AML-193 (cell line): ENCODE results near the gene PFN3.
A peak's percentile ranks its signal among the peaks of the same experiment; 100 is the strongest.

Experiments used
- DNase-seq, 2 experiments: peaks; one replicate each; lab custom pipeline; 2025; lab: John Stamatoyannopoulos, UW

The PFN3 gene

DNA sequence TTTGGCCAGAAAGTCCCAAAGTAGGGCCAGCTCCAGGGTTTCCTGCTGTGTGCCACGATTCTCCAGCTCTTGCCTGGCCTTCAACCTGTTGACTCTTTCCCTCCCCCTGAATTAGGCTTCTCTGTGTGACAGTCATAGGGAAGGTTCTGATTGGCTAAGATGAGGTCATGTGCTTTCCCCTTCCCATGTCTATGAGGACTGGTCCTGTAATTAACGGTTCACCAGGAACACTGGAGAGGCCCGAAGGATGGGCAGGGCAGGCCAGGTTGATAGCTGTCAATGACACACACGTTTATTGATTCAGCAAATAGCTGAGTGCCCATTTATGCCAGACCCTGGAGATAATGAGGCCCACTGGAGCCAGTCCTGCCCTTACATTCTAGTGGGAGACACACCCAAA lies 37.2 kb upstream of the PFN3 start:
- DNase-seq, result no peak

DNA sequence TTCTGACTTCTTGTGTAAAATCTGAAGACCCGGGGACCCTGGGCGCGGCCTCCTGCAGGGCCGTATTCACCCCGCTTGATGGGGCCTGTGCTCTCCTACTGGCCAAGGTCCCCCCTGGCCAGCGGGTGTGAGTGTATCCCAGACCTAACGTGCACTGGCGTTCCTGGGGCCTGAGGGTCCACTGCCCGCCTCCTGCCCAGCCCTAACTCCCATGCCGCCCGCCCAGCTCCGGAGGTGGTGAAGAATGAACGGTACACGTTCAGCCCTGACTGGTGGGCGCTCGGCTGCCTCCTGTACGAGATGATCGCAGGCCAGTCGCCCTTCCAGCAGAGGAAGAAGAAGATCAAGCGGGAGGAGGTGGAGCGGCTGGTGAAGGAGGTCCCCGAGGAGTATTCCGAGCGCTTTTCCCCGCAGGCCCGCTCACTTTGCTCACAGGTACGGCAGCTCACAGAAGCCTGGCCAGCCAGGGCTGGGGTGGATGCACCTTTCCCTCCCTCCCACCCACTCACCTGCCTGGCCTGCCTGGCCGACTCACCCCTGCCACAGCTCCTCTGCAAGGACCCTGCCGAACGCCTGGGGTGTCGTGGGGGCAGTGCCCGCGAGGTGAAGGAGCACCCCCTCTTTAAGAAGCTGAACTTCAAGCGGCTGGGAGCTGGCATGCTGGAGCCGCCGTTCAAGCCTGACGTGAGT lies 35.5 kb upstream of the PFN3 start:
- DNase-seq, result no peak

DNA sequence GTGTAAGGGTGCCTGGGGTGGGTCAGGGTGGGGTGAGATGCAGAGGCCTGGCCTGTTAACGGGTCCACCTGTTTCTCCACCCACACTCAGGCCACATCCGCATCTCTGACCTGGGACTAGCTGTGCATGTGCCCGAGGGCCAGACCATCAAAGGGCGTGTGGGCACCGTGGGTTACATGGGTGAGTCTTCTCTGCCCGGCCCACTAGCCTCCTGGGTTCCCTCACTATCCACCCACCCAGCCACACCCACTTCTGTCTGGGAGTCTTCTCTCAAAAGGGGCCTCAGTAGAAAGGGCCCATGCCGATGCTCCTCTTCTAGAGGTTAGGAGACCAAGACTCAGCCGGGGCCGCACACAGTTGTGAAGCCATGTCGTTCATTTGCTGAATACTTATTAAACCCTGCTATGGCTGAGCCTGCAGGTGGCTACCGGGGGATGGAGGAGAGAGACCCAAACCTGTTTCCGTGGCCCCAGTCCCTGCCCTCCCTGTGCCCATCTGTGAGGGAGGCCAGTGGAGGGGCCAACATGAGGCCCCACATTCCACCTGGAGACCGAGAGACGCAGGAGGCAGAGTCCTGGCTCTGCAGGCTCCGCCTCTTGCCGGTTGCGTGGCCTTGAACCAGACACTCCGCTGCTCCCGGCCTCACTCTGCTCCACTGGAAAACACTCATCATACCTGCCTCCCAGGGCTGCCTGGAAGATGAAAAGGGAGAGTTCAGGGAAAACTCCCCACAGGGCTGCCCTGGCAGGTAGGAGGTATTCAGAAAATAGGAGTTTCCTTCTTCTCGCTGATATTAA lies 34.7 kb upstream of the PFN3 start:
- DNase-seq, result no peak

DNA sequence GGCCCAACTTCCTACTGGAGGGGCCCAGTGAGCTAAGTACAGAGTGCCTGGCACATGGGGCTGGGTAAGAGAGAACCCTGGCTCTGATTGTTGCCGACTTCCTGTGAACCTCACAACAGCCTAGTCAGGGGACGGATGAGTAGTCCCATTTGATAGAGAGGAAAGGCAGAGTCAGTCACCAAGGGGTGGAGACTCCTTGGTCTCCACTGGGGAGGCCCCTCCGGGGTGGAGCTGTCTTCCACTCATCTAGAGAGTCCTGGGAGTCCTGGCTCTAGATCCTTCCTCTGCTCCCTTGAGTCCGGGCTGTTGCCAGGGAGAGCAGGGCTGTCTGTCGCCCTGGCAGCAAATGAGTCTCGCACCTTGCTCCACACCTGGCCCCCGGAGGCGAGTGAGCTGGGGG lies 34.0 kb upstream of the PFN3 start:
- DNase-seq, result no peak

DNA sequence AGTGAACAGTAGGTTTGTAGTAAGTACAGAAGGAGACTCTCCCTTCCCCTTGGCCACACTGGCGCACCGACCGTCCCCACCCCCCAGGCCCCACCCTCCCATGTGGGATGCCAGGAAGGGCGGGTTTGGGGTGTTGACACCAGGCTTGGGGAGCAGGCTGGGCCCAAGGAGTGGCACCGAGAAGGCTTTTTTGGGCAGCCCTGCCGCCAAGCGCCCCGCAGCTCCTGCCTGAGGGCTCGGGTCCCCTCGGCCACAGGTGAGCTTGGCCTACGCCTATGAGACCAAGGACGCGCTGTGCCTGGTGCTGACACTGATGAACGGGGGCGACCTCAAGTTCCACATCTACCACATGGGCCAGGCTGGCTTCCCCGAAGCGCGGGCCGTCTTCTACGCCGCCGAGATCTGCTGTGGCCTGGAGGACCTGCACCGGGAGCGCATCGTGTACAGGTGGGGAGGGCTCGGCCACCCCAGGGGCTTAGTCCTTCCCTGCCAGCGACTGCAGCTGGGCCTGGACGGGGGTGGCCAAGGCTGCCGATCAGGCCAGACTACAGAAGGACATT lies 33.3 kb upstream of the PFN3 start:
- no peak for DNase-seq

DNA sequence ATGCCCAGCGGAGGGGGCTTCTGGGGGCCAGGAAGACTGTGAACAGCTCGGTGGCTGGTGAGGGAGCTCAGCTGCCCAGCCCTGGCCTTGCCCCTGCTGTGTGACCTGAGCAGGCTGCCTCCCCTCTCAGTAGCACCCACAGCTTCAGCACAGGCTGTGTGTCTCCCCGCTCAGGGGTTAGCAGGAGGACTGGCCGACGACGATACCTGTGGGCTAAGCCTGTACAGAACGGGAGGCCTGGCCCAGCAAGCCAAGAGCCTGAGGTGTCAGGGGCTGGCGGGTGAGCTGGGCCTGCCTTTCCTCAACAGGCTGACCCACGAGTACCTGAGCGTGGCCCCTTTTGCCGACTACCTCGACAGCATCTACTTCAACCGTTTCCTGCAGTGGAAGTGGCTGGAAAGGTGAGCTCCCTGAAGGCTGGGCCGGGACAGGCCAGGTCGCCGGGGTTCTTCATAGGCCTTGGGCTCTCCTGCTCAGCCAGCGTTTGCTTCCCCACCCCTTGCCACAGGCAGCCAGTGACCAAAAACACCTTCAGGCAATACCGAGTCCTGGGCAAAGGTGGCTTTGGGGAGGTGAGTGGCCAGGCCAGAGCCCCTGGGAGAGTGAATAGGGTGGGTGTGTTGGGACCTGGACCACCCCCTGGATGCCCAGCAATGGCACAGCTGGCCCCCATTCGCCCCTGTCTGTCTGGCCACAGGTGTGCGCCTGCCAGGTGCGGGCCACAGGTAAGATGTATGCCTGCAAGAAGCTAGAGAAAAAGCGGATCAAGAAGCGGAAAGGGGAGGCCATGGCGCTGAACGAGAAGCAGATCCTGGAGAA lies 32.6 kb upstream of the PFN3 start:
- DNase-seq, result no peak

DNA sequence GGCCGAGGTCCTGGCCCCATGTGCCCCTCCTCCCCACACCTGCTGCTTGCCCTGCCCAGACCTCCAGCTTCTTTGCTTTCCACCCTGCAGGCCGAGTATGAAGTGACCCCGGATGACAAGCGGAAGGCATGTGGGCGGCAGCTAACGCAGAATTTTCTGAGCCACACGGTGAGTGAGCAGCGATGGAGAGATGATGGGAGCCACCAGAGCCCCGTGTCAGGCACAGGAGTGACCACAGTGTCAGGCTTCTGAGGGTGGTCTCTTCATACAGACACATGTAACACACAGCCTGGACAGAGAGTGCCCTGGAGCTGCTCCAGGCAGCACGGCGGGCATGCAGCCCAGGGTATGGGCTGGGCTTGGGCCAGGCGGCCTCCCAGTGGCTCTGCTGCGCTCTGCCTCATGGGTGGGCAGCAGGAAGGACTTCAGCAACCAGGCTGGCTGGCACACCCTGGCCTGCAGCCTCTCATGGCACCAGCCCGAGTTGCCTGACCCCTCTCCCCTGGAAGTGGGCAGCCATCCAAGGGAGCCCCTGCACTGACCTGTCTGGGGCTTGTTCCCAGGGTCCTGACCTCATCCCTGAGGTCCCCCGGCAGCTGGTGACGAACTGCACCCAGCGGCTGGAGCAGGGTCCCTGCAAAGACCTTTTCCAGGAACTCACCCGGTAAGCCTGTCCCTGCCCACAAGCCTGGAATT lies 31.8 kb upstream of the PFN3 start:
- no peak for DNase-seq

DNA sequence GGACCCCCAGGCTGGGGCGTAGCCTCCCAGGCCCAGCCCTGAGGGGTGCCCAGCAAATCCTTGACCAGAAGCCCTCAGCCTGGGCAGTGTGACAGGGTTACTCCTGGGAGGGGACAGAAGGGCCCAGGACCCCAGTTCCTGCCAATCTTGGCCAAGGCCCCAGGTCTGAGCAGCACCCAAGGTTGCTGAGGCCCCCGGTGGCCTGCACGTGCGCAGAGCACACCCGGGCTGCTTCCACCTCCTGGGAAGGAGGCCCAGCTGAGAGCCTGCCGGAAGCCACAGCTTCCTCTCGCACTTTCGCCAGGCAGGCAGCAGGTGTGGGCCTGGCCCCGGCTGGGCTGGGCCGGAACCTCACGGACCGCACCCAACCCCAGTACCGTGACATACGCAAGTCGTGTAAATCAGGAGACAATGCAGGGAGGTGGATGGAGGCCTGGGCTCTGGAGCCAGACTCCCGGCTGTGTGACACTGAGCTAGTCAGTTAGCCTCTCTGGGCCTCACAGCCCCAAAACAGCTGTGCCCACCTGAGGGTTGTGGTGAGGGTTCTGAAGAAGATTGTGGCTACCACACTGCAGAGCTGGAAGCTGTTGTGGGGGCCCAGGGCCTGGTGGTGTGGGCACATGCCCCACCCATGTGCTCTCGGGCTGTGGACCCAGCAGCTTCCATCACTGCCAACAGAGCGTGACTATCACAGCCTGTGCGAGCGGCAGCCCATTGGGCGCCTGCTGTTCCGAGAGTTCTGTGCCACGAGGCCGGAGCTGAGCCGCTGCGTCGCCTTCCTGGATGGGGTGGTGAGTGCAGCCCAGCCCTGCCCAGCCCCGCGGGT lies 31.1 kb upstream of the PFN3 start:
- no peak for DNase-seq

DNA sequence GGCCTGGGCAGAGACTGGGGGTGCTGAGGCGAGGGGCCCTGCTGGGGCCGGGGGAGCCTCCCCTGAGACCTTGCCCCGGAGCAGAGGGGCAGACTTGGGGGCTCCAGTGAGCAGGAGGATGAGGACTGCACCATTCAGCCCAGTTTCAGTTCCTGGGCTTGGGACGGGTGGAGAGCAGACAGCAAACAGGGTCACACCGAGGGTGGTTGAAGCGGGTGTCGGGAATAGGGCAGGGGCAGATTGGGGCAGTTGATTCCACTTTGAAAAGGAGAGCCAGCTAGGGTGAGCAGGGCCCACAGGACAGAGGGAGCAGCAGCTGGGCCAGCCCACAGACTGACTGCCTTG lies 30.5 kb upstream of the PFN3 start:
- DNase-seq, result no peak

DNA sequence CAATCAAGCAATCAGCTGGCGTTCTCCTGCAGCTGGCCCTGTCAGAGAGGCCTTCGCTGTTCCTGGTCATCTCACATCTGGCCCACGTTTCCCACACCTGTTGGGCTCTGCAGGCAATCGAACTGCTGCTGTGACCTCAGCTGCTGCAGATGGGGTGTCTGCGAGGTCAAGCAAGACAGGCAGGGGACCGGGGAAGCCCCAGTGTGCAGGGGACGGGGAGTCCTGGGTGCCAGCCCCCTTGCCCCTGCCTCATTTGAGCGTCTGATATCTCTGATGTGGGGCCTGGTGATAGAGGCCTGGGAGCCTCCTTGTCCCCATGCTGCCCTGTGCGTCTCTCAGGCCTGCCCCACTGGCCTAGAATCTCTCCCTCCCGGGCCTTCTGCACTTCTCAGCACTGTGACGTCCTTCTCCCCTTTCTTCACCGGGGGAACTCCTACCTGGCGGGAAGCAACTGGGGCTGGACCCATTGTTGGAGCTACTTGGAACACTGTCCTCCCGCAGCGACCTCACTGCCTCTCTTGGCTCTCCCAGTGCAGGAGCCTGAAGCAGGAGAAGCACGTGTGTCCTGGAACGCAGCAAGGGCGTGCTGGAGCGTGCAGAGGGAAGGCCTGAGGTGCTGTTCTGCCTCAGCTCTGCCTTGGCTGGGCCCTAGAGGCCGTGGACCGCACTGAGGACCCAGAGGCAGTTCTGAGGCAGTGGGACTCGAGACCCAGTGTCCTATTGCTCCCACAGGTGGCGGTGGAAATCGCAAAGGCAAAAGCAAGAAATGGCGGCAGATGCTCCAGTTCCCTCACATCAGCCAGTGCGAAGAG lies 29.9 kb upstream of the PFN3 start:
- DNase-seq, result no peak

DNA sequence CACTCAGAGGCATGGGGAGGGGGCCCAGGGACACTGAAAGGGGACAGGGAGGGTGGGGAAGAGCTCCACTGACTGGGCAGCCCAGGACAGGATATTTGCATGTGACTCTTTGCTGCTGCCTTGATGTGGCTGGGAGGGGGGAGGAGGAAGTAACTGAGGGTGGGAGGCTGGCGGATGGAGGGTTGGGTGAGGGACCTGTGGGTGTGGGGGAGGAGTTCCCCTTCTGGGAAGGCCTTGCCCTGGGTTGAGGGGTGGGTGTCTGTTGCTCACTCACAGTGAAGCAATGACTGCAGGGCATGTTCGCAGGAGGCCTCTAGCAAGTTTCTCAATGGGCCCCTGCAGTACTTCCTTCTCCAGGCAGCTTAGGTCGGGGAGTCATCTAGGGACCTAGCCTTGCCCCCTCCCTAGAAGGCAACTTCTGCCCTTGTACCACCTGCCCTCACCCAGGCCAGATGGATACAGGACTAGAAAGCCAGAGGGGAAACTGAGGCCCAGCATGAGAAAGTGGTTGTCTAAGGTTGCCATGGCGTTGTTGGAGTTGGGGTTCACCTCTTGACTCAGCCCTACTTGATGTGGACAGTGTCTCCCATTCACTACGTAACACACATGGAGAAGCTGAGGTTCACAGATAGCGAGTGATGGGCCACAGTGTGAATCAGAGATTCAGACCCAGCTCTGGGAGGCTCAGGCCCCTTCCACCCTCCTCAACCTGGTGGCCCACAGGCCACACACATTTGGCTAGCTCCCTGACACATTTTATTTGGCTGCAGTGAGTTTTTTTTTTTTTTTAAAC lies 29.0 kb upstream of the PFN3 start:
- DNase-seq, result peak; percentile 97

DNA sequence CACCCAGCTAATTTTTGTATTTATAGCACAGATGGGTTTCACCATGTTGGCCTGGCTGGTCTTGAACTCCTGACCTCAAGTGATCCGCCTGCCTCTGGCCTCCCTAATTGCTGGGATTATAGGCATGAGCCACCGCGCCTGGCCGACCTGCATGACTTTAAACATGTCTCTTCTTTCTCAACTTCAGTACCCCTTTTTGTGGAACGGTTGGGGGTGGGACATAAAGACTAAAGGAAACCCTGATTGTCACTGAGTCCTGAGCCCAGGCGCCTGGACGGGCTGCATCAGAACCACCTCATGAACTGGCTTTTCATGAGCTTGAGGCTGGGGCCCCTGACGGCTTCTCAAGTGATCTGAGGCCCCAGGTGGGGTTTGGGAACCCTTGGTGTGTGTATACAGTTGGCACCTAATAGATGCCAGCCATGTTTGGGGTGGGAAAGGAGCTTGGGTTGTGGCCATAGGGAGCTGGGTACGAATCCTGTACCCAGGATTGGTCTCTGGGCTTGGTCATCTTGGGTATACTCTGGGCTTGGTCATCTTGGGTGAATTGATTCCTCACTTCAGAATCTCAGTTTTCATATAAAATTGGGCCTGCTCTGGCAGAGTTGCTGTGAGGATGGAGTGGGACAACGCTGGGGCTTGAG lies 28.2 kb upstream of the PFN3 start:
- DNase-seq, result no peak

DNA sequence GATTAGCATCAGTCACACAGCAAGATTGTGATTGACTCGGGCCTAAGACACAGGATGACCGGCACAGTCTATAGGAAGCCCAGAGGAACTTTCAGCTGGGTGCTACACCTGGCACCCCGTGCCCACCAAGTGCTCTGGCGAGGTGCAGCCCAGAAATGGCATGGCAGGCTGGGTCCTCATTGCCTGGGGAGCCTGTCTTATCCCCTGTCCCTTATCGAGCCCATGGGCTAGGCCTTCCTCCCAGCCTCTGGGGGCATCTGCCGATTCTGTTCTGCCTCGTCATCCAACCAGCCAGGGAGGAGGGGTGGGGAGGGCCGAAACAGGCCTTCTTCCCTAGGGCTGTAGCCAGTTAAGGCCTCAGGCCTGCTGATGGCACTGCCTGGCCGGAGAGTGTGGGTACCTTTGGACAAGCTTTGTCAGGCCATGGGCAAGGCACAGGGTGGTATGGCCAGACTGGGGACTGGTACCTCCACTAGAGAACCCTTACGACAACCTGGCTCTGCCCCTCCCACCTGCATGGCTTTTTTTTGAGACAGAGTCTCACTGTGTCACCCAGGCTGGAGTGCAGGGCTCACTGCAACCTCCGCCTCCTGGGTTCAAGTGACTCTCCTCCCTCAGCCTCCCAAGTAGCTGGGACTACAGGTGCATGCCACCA lies 27.6 kb upstream of the PFN3 start:
- DNase-seq, result peak; percentile 28 to 31

DNA sequence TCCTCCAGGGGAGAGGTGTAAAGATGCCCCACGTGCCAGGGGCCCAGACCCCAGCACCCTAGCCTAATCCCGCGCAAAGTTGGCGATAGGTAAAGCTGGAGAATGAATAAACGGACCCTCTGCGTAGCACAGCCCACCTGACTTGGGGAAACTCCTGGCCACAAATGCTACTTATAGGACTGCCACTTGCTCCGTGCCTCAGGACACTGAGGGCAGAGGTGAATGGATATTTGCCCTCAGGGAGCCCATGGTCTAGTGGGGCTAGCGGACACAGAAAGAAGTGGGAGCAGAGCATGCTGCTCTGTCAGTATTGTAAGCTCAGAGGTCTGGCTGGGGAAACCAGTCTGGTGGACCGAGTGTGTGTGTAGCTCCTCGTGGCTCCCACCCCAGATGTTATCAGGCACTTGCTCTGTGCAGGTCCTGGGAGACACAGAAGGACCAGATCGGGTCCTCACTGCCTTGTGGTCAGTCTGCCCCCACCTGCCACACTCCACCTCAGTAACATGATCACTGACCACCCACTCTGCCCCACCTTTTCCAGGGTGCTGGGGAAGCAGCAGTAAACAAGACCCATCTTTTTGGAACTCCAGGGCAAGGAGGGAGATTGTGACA lies 26.9 kb upstream of the PFN3 start:
- DNase-seq, result no peak

DNA sequence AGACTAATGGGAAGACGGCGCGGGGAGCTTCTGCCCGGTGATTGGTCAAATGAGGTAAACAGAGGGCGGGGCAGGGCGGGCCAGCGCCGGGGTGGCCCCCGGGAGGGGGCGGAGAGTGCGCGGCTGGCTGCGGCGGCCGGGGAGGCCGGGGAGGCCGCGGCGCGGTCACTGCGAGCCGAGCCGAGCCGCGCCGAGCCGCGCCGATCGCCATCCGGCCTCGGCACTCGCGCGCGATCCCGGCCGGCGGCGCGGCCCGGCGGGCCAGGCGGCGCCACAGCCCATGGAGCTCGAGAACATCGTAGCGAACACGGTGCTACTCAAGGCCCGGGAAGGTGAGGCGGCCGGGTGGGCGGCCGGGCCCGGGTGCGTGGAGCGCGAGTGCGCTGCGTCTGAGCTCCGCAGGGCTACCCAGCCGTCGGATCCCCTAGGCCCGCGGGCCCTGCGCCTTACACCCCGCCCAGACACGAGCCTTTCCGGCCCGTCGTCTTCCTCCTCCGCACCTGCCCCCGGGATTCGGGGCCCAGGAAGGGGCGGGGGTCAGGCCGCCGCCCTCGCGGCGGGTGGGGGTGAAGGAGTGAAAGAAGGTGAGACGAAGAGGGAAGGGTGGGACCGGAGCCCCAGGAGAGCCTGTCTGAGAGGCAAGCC lies 26.2 kb upstream of the PFN3 start, which contains the start of gene GRK6:
Gene GRK6, plus strand, starts transcription at position 111 of the 645 bp plus-strand sequence. Its CDS starts 170 bp downstream, at position 281.
- DNase-seq, result peak; percentile 22 to 40

DNA sequence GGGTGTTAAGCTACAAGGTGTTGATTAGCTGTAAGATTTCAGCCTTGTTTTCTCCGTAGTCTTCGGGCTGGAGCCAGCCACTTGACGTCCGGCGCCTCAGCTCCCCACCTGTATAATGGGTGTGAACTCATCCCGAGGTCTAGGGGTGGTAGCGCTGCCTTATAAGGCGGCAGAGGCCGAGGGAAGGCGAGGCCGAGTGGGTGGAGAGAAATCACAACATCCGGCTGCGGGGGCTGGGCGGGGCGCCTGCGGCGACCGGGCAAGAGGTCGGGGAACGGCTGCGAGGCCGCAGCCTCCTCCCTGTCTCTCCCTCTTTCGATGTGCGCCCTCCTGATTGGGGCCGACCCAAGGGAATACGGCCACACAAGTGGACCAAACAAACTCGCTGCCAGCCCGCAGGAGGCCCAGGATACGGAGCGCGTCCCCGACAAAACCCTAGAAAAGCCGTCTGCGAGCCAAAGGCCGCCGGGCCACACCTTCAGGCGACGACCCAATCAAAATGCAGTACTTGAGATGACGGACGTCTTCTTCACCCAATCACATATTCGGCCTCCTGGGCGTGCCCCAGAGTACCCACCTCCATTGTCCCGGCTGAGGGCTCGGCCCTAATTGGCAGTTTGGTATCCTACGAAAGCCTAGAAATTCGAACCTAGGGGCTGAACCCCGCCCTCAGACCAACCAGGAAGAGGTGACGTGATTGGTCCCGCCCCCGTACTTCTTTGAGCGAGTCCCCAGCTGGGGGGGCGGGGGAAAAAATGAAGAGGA lies 25.5 kb upstream of the PFN3 start:
- DNase-seq, result peak; percentile 99
